Measurements from ENCODE around the gene RNF169. TPM values are rescaled to one million over a fixed set of nuclear protein-coding genes. Genes with fewer than 3 reads are reported as not detected.
"Not testable (repeated sequence)": the region's sequence is repeated elsewhere in the genome, so short reads cannot be mapped to it uniquely, and the experiment has no call there.

Gene RNF169
- total RNA-seq, 2 donors from 2014 or later = 20.9 to 21.2 TPM

- Mint-ChIP-seq H3K9me3 (no peaks in the 10 kb centered on the region), H3K4me3 (no peak overlapping the region), H3K27ac (no peak overlapping the region), H3K4me1 (ENCODE audit: low read depth in 2 of 2) (peaks cover 0 to 13% of the 10 kb centered on the region in 2 donors), H3K36me3 (no peaks in the 10 kb centered on the region), H3K27me3 (peaks cover 20 to 28% of the 10 kb centered on the region in 2 donors)
- ATAC-seq (peak; percentile 62 to 71), DNase-seq (ENCODE audit: low spot score) (no peak)
Observed at GRCh38 chr11:74739546-74740270, 8.9 kb upstream of the RNF169 start.

GRCh38 chr11:74742070-74742469 lies 6.6 kb upstream of the RNF169 start:
- ATAC-seq (no peak), DNase-seq (ENCODE audit: low spot score) (no peak)
- Mint-ChIP-seq H3K9me3 (no peaks in the 10 kb centered on the region), H3K4me1 (ENCODE audit: low read depth in 2 of 2) (peaks cover 0 to 13% of the 10 kb centered on the region in 2 donors), H3K27me3 (peaks cover 11 to 20% of the 10 kb centered on the region in 2 donors), H3K4me3 (no peak overlapping the region), H3K36me3 (no peaks in the 10 kb centered on the region), H3K27ac (no peak overlapping the region)

GRCh38 chr11:74743640-74744039 lies 5.0 kb upstream of the RNF169 start:
- no peaks in the 10 kb centered on the region for H3K9me3 Mint-ChIP-seq
- no peak for DNase-seq (ENCODE audit: low spot score)
- H3K4me3 Mint-ChIP-seq = no peak overlapping the region
- H3K27me3 Mint-ChIP-seq = peaks cover 6 to 9% of the 10 kb centered on the region in 2 donors
- no peaks in the 10 kb centered on the region for H3K36me3 Mint-ChIP-seq
- peaks cover 12 to 24% of the 10 kb centered on the region in 2 donors for H3K4me1 Mint-ChIP-seq (ENCODE audit: low read depth in 2 of 2)
- no peak for ATAC-seq
- H3K27ac Mint-ChIP-seq = no peak overlapping the region

GRCh38 chr11:74744277-74744676 lies 4.4 kb upstream of the RNF169 start:
- Mint-ChIP-seq H3K27me3 (peaks cover 1 to 3% of the 10 kb centered on the region in 2 donors), H3K9me3 (no peaks in the 10 kb centered on the region), H3K36me3 (no peaks in the 10 kb centered on the region), H3K4me1 (ENCODE audit: low read depth in 2 of 2) (peaks cover 12 to 22% of the 10 kb centered on the region in 2 donors), H3K4me3 (no peak overlapping the region), H3K27ac (no peak overlapping the region)
- DNase-seq (ENCODE audit: low spot score) = no peak
- no peak for ATAC-seq

- H3K4me3 Mint-ChIP-seq = no peak overlapping the region
- peaks cover 25 to 29% of the 10 kb centered on the region in 2 donors for H3K4me1 Mint-ChIP-seq (ENCODE audit: low read depth in 2 of 2)
- no peaks in the 10 kb centered on the region for H3K36me3 Mint-ChIP-seq
- no peaks in the 10 kb centered on the region for H3K9me3 Mint-ChIP-seq
- no peaks in the 10 kb centered on the region for H3K27me3 Mint-ChIP-seq
- no peak for DNase-seq (ENCODE audit: low spot score)
- peak overlapping the region; percentile 82 to 84 for H3K27ac Mint-ChIP-seq
- ATAC-seq = no peak
Observed at GRCh38 chr11:74746868-74747267, 1.8 kb upstream of the RNF169 start.

GRCh38 chr11:74749127-74749964 lies 697 bp downstream of the RNF169 start:
- H3K4me1 Mint-ChIP-seq (ENCODE audit: low read depth in 2 of 2) = peaks cover 29 to 37% of the 10 kb centered on the region in 2 donors
- peak overlapping the region; percentile 96 for H3K4me3 Mint-ChIP-seq
- H3K36me3 Mint-ChIP-seq = no peaks in the 10 kb centered on the region
- no peaks in the 10 kb centered on the region for H3K9me3 Mint-ChIP-seq
- peak; percentile 80 to 85 for ATAC-seq
- peak; percentile 71 for DNase-seq (ENCODE audit: low spot score)
- H3K27ac Mint-ChIP-seq = peak overlapping the region; percentile 81 to 84
- H3K27me3 Mint-ChIP-seq = no peaks in the 10 kb centered on the region

GRCh38 chr11:74749965-74750296 lies 1.3 kb downstream of the RNF169 start:
- Mint-ChIP-seq H3K36me3 (no peaks in the 10 kb centered on the region), H3K9me3 (no peaks in the 10 kb centered on the region), H3K27ac (peak overlapping the region; percentile 81 to 84), H3K4me1 (ENCODE audit: low read depth in 2 of 2) (peaks cover 32 to 43% of the 10 kb centered on the region in 2 donors), H3K27me3 (no peaks in the 10 kb centered on the region), H3K4me3 (peak overlapping the region; percentile 96)
- no peak for DNase-seq (ENCODE audit: low spot score)
- ATAC-seq = no peak

GRCh38 chr11:74750598-74750997 lies 1.9 kb downstream of the RNF169 start:
- not testable (repeated sequence) for H3K27me3 Mint-ChIP-seq; DNase-seq (ENCODE audit: low spot score); H3K36me3 Mint-ChIP-seq; ATAC-seq; H3K9me3 Mint-ChIP-seq
- Mint-ChIP-seq H3K27ac (peak overlapping the region in 1 of 2 donors; percentile 81), H3K4me3 (peak overlapping the region; percentile 38), H3K4me1 (ENCODE audit: low read depth in 2 of 2) (peaks cover 38 to 50% of the 10 kb centered on the region in 2 donors)

- ATAC-seq (no peak), DNase-seq (ENCODE audit: low spot score) (no peak)
- H3K27ac Mint-ChIP-seq = peak overlapping the region in 1 of 2 donors; percentile 81
- no peaks in the 10 kb centered on the region for H3K9me3 Mint-ChIP-seq
- no peaks in the 10 kb centered on the region for H3K27me3 Mint-ChIP-seq
- peaks cover 43 to 56% of the 10 kb centered on the region in 2 donors for H3K4me1 Mint-ChIP-seq (ENCODE audit: low read depth in 2 of 2)
- H3K4me3 Mint-ChIP-seq = peak overlapping the region; percentile 38
- H3K36me3 Mint-ChIP-seq = peaks cover 1% of the 10 kb centered on the region
Observed at GRCh38 chr11:74751303-74751702, 2.7 kb downstream of the RNF169 start.

GRCh38 chr11:74754507-74755252 lies 6.0 kb downstream of the RNF169 start:
- Mint-ChIP-seq H3K9me3 (no peaks in the 10 kb centered on the region), H3K4me1 (ENCODE audit: low read depth in 2 of 2) (peaks cover 31 to 44% of the 10 kb centered on the region in 2 donors), H3K36me3 (peaks cover 6% of the 10 kb centered on the region), H3K27ac (peak overlapping the region; percentile 38 to 39), H3K27me3 (no peaks in the 10 kb centered on the region), H3K4me3 (peak overlapping the region; percentile 30)
- no peak for DNase-seq (ENCODE audit: low spot score)
- ATAC-seq = peak; percentile 70 to 81

- ATAC-seq (peak; percentile 81 to 85), DNase-seq (ENCODE audit: low spot score) (no peak)
- Mint-ChIP-seq H3K4me1 (ENCODE audit: low read depth in 2 of 2) (peaks cover 27 to 37% of the 10 kb centered on the region in 2 donors), H3K27ac (peak overlapping the region; percentile 38 to 39), H3K27me3 (no peaks in the 10 kb centered on the region), H3K9me3 (no peaks in the 10 kb centered on the region), H3K4me3 (peak overlapping the region; percentile 30), H3K36me3 (peaks cover 6% of the 10 kb centered on the region)
Observed at GRCh38 chr11:74755395-74755995, 6.8 kb downstream of the RNF169 start.

- Mint-ChIP-seq H3K4me3 (no peak overlapping the region), H3K9me3 (no peaks in the 10 kb centered on the region), H3K27ac (no peak overlapping the region), H3K27me3 (no peaks in the 10 kb centered on the region), H3K36me3 (peaks cover 6% of the 10 kb centered on the region), H3K4me1 (ENCODE audit: low read depth in 2 of 2) (peaks cover 22 to 32% of the 10 kb centered on the region in 2 donors)
- ATAC-seq = no peak
- DNase-seq (ENCODE audit: low spot score) = no peak
Observed at GRCh38 chr11:74756571-74756970, 7.9 kb downstream of the RNF169 start.

GRCh38 chr11:74766905-74767304 lies 18.3 kb downstream of the RNF169 start:
- no peak for ATAC-seq

More at GRCh38 chr11:74766905-74767304, 18.3 kb downstream of the RNF169 start:
- Mint-ChIP-seq H3K27ac (no peak overlapping the region), H3K4me1 (ENCODE audit: low read depth in 2 of 2) (peaks cover 43 to 53% of the 10 kb centered on the region in 2 donors), H3K36me3 (peaks cover 11% of the 10 kb centered on the region), H3K27me3 (no peaks in the 10 kb centered on the region), H3K4me3 (no peak overlapping the region), H3K9me3 (no peaks in the 10 kb centered on the region)
- no peak for DNase-seq (ENCODE audit: low spot score)

Data from natural killer cell treated with Interleukin-12 subunit alpha and Interleukin-12 subunit beta and Interleukin-15 and Interleukin-18, amount 100 ng/mL, for 72 hours (primary cell).